ENCODE data around the gene PCK1.
A peak's percentile ranks its signal among the peaks of the same experiment; 100 is the strongest.

Gene PCK1

GRCh38 chr20:57588596-57588995 lies 27.7 kb downstream of the PCK1 start:
- DNase-seq (ENCODE audit: low read depth in 2 of 2): no peak

GRCh38 chr20:57589123-57589727 lies 28.3 kb downstream of the PCK1 start:
- no peak for DNase-seq (ENCODE audit: low read depth in 2 of 2)

GRCh38 chr20:57589728-57590484 lies 29.0 kb downstream of the PCK1 start:
- DNase-seq (ENCODE audit: low read depth in 2 of 2): no peak

- DNase-seq (ENCODE audit: low read depth in 2 of 2): no peak
Observed at GRCh38 chr20:57590485-57591288, 29.8 kb downstream of the PCK1 start.

- DNase-seq (ENCODE audit: low read depth in 2 of 2): no peak
Observed at GRCh38 chr20:57591289-57592229, 30.6 kb downstream of the PCK1 start.

GRCh38 chr20:57592263-57593092 lies 31.6 kb downstream of the PCK1 start:
- DNase-seq (ENCODE audit: low read depth in 2 of 2): no peak

GRCh38 chr20:57593134-57593886 lies 32.4 kb downstream of the PCK1 start:
- DNase-seq (ENCODE audit: low read depth in 2 of 2): no peak

- peak; percentile 42 to 59 for DNase-seq (ENCODE audit: low read depth in 2 of 2)
Observed at GRCh38 chr20:57594092-57594951, 33.4 kb downstream of the PCK1 start.

GRCh38 chr20:57595041-57596030 lies 34.4 kb downstream of the PCK1 start:
- no peak for DNase-seq (ENCODE audit: low read depth in 2 of 2)

GRCh38 chr20:57596358-57596757 lies 35.4 kb downstream of the PCK1 start:
- no peak for DNase-seq (ENCODE audit: low read depth in 2 of 2)

GRCh38 chr20:57596998-57597939 lies 36.4 kb downstream of the PCK1 start:
- peak; percentile 65 to 76 for DNase-seq (ENCODE audit: low read depth in 2 of 2)

- no peak for DNase-seq (ENCODE audit: low read depth in 2 of 2)
Observed at GRCh38 chr20:57598060-57598459, 37.1 kb downstream of the PCK1 start.

GRCh38 chr20:57598491-57598890 lies 37.6 kb downstream of the PCK1 start:
- no peak for DNase-seq (ENCODE audit: low read depth in 2 of 2)

GRCh38 chr20:57600320-57601210 lies 39.7 kb downstream of the PCK1 start:
- DNase-seq (ENCODE audit: low read depth in 2 of 2): no peak

- DNase-seq (ENCODE audit: low read depth in 2 of 2): no peak
Observed at GRCh38 chr20:57601211-57601570, 40.3 kb downstream of the PCK1 start.

- DNase-seq (ENCODE audit: low read depth in 2 of 2): no peak
Observed at GRCh38 chr20:57601737-57602136, 40.8 kb downstream of the PCK1 start.

All from stimulated activated CD4-positive, alpha-beta T cell treated with anti-CD3 and anti-CD28 coated beads, Interleukin-1b, Interleukin-23, amount 100 ng/mL, for 4 hours (primary cell).